GM18502 (cell line): ENCODE measurements around the gene LCP2.

Source experiments
- ATAC-seq: cut with Tn5 transposase; IDR thresholded peaks from one replicate; pipeline ENCODE4 v1.9.1; 2021; ENCODE audit warnings: mild to moderate bottlenecking; ENCODE audit not compliant: unreplicated experiment, poor library complexity

The LCP2 gene

DNA sequence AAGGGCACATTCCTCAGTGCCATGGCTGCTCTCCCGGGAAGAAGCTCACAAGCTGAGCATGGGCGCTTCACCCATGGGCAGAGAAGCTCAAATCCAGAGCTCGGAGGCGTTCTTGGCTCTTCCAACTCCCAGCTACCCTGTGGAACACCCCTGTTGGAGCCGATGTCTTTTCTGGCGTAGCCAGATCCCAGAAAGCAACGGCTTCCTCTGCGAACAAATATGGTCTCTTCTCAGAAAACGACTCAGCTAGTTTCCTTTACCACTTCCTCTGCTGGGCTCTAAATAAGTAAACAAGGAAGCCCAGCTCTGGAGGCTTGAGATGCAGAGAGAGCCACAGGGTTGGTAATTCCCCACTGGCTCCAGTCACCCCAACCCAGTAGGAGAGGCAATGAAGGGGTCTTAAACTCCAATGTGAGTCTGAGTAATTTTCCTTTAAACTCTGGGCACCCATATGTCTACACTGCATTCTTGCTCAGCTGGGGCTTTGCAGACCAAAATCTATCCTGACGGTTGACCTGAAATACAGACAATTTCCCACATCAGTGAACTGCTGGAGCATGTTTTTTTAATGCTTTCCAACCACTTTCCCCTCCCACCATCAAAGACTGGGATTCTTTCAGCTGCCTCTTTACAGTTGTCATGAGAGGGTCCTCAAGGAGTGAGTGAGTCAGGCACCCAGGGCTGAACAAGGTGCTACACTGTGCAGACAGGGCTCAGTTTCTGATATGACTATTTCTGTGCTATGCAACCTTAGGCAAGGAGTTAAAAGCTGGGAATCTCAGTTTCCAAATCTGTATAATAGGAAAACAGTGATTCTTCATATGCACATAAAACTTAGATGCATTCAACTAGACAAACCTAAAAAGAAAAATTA, at the start of gene LCP2:
TSS of gene LCP2 (minus strand) at position 189 of the 874 bp plus-strand sequence. CDS start at position 23, 166 bp downstream.
- ATAC-seq = peak; percentile 56

DNA sequence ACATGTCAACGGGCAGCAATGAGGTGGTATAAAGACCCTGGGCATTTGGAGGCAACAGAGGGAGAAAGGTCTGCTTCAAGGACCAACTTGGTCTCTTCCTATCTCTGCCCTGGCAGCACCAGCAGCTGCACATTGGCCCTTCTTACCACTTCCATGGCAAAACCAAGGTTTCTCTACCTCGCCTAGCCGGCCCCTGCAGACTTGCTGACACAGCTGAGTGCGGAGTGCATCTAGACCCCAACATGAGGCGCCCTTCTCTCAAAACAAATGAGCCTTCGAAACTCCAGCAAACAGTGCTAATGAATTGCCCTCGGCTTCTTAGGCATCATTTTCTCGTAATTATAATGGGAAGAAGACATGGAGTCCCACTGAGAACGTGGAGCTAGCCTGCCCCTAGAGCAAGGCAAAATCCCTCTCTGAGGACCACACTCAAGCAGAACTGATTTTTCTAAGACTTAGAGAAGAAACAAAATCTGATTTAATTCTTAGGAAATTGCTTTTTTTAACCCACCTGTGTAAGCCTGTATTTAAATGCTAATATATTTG, 49.5 kb upstream of the LCP2 start:
- no peak for ATAC-seq

DNA sequence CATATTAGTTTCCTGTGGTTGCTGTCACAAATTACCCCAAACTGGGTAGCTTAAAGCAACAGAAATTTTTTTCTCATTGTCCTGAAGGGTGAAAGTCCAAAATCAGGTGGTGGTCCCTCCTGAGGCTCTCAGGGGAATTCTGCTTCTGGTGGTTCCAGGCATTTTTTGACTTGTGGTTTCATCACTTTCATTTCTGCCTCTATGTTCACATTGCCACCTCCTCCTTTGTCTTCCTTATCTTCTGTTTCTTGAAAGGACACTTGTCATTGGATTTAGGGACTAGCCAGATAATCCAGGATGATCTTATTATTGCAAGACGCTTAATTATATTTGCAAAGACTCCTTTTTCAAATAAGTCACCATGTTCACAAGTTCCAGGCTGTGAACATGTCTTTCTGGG, 48.4 kb upstream of the LCP2 start:
- ATAC-seq = no peak

DNA sequence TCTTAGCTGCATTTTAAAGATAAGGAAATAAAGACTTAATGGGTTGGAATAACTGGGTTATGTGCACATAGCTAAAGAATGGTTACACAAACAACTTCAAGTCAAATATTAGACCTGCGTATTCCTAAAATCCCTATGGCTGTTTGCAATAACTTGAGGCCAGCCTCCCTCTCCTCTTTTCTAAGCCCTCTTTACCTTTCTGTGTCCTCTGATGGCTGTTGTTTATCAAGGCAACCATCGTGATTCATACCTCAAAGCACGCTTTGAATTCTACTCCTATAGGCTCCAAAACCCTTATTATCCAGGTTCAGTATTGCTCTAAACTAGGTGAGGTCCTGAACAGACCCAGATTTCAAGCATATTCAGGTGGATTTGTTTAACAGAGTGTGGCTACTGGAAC, 45.6 kb upstream of the LCP2 start:
- no peak for ATAC-seq

DNA sequence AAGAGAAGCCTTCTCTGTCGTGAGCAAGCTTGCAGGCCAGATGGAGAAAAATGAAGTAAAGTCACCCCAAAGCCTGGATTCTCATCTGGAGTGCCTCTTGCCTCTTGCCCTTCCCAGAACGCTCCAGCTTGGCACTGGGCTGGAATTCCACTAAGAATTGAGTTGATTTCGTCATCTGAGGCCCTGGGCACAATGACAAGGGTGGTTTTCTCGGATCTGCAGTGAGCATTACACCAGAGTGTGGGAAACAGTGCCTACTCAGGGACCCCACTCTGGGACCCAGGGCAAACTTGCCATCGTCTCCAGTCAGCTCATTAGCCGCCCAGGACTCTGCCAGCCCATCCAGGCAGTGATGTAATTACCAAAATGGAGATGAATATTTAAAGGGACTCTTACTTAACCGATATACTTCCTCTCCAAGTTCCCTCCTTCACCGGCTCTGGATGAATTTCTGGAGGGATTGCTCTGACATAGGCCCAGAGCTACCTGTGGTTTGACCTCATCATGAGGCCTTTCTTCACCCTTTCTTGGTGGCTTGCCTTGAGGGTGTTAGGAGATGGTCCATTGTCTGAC, 44.7 kb upstream of the LCP2 start:
- no peak for ATAC-seq

DNA sequence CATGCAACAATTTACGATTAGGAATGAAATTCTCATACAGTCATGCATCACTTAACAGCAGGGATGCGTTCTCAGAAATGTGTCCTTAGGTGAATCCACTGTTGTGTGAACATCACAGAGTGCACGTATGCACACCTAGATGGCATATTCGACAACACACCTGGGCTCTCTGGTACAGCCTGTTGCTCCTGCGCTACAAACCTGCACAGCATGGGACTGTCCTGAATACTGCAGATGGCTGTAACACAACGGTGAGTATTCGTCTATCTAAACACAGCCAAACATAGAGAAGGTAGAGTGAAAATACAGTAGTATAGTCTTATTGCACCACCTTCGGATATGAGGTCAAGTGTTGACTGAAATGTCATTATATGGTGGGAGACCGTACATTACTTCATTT, 44.0 kb upstream of the LCP2 start:
- no peak for ATAC-seq

DNA sequence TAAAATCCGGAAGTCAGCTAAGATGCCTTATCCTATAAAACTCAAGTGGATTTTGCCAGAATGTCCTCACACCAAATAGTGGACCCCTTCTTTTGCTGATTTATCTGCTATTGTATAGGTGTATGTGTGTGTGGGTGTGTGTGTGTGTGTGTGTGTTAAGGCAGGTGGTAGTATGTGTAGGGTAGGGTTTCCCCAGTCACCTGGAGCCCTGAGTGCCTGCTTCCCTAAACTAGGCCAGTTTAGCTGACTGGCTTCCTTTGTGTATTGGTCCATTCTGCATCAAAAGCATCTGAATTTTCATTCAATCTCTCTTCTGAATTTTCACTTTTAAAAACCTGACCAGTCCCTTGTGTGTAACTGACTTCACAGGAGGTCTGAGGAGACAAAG, 42.2 kb upstream of the LCP2 start:
- ATAC-seq = no peak

DNA sequence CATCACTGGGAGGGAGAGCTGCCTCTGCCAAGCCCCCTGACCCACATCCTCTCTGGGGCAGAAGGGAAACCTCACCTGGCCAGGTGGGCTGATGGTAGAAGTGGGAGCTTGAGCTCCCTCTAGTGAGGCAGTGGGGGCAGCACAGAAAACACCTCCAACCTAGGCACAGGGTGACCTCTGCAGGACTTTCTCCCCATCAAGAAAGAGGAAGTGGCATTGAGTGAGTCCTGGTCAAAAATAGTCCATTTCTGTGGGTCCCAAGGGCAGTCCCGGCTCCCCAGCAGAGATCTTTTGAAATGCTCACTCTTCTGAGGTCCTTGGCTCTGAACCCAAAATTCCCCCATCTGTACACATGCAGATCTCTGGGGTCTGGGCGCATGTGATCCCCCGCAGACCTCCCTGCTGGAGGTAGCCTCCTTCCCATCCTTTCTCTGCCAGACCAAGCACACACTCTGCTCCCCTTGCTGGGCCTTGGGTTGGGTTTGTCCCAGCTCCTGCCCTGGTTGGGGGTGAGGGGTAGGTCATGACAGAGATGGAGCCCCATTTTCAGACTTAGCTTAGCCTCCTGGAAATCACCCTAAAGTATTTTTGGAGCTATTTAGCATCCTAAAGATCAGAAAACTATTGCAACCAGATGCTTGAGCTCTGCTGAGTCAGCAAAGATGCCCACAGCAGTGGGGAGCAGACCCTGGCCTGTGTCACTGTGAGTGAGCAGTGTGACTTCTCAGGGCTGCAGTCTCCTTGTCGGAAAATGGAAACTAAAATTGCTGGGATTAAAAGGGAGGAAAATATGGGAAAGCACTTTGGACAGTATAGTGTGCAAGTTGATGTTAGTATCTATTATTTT, 41.6 kb upstream of the LCP2 start:
- peak; percentile 91 for ATAC-seq

DNA sequence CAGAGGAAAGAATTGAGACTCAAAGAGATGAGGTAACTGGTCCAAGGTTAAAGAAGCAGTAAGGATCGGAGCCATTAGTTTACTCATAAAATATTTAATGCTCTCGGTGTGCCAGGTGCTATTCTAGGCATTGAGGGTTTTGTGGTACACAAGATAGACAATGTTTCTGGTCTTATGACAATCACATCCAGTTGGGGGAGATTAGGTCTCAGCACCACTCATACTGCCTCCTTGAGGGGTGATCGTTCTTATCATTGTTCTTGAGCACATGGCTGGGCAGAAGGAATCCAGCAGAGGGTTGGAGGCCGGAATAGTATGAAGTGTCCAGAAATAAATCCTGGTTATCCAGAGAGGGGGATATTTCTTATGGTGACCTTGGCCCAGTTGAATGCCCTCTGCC, 40.7 kb upstream of the LCP2 start:
- no peak for ATAC-seq

DNA sequence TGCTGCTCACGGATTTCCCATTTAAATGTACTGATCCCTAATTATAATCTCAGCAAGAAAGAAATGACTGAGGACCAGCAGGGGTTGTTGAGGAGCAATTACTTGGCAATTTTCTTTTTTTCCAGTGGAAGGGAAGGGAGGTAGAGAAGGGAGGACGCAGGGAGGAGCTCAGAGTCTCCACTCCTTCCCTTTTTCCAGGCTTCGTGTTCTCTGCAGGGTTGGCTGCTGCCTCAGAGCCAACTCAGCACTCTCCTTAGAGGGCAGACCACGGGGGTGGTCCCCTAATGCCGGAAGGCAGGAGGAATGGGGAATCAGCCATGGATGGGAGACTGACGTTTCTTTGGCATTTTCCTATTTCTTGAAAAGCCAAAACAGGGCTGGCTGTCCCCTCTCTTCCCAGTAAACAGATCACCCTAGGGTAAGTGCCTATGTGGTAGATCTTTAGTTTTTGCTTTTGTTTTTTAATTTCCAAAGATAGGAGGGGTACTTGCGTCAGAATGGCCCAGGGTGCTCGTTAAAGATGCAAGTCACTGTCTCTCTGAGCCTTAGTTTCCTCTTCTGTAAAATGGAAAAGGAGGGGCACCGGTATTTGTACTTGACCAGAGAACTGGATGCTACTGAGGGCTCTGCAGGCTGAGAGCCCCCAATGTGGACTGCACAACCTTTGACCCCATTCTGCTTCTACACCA, 39.6 kb upstream of the LCP2 start:
- ATAC-seq = no peak

DNA sequence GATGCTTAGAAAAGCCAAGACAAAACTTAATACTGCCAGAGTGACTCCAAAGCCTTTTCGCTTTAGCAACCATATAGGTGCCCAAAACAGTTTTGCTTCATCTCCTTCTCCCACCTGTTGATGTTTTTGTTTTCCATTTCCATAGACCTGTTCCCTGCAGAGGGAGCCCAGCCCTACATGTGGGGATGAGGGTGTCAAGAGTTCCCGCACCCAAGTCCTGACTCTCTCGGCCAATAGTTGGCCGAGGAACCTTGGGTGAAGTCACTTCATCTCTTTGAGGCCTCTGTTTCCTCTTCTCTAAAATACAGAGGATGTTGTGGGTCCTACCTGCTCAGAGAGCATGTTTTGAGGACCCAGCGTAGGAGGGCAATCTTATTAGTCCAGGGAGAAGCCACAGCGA, 38.5 kb upstream of the LCP2 start:
- ATAC-seq = no peak

DNA sequence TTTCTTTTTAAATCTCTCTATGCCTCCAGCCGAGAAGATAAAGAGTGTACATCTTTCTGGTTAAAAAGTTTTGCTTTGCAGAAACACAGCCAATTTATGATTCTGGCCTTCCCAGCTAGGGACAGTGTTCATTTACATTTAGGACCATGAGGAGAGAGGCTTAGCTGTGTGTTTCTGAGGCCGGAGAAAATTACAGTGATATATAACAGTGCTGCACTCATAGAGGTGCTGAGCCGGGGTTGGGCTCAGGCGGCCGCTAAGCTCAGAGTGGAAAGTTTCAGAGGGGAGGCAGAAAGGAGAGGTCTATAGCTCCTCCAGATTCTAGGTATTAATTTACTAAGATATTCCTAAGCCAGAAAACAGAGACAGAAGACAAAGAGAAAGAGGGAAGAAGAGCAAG, 37.0 kb upstream of the LCP2 start:
- ATAC-seq = no peak

DNA sequence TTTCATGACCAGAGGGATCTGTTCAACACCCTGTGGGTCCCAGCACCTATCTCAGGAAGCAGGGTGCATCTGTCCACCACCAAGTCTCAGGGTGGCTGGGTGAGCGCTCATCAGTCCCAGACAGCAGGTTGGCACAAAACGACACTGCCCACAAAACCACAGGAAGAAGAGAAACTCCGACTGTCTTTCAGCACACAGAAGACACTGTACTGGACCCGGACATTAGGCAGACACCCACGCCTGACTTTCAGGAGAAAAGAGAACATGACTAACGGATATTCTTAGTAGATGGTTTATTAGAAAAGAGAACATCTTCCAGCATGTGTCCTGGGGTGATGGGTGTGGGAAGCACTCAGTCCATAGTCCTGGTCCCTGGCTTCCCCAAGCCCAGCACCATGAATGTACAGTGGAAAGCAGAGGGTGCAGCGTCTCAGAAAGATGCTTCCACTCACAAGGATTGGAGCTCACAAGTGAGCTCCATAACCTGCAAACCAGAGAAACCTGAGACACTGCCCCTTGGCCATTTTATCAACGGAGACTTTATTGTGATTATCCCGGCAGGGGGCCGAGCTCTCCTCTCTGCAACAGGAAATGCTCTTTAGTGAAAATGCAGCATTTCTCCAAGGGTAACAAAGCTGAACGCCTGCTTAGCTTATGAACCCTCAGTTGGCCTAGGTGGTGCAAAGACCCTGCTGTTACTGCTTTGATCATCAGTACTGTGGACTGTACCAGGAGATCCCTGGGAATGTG, 35.8 kb upstream of the LCP2 start:
- ATAC-seq = peak; percentile 50

DNA sequence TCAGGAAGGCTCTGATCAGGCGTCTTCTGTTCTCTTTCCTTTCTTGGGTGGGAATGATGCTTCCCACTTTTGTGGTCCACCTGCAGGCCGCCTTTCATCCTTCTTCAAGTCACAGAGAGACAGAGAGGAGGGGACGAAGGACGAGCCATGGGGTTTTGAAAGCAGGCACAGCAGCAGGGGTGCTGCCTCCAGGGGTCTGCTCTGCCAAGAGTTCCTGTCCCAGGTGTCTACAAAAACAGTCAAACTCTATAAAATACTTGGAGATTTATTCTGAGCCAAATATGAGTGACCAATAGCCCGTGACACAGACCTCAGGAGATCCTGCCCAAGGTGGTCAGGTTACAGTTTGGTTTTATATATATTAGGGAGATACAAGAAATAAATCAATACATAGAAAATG, 34.5 kb upstream of the LCP2 start:
- ATAC-seq = no peak

DNA sequence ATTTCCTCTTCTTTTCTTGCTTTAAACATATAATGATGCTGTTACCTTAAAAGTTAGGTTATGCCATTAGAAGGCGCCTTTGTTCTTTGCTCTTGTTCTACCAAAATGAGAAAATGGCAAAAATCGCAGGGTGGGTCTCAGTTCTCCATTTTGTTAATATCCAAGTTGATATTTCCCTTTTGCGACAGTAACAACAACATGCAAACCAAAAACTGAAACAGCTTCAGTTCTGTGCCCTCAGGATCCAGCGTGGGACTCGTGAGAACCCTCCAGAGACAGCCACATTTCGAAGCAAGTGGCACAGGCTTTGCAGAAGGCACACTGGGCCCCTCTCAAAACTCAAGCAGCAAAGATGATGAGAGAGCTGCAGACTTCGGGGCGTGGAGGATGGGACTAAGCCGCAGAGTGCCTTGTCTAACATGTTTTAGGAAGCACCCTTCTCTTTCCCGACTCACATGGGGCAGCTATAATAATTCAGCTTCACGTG, 33.0 kb upstream of the LCP2 start:
- ATAC-seq = no peak

DNA sequence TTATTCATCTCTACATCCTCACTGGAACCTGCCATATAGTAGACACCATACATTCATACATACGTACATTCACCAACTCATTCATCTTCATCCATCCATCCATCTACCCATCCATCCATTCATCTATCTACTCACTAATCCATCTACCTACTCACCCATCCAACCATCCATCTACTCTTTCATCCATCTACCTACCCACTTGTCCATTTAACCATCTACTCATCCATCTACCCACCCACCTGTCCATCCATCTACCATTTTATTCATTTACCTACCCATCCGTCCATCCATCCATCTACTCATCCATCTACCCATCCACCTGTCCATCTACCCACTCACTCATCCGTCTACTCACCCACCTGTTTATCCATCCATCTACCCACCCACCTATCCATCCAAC, 31.9 kb upstream of the LCP2 start:
- ATAC-seq = no peak

DNA sequence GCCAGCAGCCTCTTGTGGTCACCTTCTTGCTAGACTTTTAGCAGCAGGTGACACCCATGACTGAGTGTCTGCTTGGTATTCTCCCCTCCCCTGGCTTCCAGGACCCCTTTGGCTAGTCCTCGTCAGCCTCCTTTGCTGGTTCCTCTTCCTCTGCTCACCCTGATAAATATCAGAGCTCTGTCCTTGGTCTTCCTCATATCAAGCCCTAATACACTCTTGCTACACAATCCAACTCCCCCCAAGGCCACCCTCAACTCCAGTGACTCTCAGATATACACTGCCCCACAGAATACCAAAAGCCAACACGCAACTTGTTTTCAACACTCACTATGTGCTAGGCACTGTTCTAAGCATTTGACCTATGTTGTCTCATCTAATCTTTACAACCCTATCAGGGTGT, 30.3 kb upstream of the LCP2 start:
- ATAC-seq = no peak

DNA sequence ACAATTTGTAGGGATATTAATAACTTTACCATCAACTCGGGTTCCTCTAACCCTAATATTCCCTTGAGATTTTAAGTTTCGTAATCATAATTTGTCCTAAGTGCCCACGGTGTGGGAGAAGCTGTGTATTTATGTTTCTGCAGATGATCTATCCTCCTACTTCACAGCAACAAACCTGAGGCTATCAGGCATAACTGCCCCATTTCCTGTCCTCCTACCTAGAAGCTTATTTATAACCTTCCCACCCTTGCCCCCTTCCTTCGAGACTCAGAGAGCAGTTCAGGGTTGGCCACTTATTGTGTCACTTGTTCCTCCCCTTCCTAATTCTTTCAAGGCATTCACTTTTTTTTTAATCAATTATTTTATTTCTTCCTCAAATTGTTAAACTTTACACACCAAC, 29.6 kb upstream of the LCP2 start:
- ATAC-seq = peak; percentile 34

DNA sequence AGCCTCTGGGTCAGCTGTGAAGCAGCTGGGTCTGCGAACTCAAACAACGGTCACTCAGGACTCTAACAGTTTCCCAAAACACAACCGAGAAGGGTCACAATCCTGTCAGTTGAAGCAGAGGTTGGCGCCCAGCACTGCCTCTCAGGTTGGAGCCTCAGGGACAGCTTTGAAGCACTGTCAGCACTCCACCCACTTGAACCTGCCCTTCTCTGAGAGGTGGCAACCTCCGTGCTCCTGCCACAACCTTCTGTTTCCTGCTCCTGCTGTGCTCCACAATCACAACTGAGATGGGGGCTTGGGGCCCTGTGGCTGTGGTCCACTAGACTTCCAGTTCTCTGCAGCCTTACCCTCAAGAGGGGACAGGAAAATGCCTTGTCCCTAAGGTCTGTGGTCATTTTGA, 21.7 kb upstream of the LCP2 start:
- ATAC-seq = no peak
